Ramos (cell line): ENCODE results near the gene KDM4B.

Experiments
- in situ Hi-C: fragments of 300-500 bp; cut with MboI; formaldehyde crosslinking; loops from one replicate; pipeline ENCODE4 v1.14.3; 2022; ENCODE audit warnings: low sequenced_read_pairs; ENCODE audit not compliant: unreplicated experiment

Gene KDM4B

GRCh38 chr19:5063873-5064645 is 95.1 kb downstream of the KDM4B start:
- in situ Hi-C loops = no loop called here

DNA sequence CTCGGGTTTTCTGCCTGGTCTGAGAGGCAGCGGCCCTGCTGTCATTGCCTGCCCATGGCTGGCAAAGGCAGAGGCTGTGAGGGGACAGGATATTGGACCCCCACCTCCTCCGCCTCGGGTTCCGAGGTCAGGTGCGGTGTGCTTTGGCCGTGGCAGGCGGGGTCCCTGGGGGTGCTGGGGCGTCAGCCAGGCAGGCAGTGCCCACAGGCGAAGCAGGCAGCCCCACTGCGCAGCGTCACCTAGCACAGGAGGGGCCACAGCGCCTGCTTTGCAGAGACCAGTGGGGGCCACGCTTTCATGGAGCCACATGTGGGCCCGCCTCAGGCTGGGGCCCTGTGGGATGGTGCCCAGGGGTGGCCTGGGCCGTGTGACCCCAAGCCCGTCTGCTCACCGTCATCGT is 96.0 kb downstream of the KDM4B start:
- in situ Hi-C loops = no loop called here

DNA sequence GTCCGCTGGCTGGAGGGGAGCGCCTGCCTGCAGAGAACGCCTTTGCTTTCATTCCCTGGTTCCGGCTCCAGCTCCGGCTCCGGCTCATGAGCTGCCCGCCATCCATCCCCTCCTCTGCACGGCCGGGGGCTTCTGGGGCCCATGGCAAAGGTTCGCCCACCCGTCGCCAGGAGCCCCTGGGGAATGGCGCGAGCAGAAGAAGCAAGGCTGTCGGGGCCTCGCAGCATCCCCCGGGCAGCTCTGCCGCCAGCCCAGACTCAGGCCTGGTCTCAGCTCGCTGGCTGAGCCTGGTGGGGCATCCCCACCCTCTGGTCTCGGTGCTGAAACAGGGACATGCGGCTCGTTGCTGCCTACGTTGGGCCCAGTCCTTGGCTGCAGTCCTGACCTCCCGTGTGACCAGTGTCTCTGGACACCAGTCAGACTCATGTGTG is 96.8 kb downstream of the KDM4B start:
- in situ Hi-C loops = no loop called here

DNA sequence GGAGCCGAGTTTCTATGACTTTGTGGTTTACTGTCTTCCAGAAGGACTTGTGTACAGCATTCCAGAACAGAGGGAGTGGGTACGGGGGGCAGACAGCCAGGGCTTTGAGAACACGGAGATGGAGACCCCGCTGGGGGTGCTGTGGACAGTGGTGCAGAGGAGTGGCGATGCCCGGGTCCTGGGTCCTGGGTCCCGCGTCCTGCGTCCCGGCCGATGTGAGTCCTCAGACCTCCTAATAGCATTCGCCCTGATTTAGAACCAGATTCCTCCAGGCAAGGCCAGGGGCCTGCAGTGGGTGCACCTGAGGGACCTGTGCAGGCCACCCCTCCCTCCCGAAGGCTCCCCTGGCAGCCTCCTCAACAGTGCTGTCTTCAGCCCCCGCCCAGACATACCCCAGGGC is 97.9 kb downstream of the KDM4B start:
- in situ Hi-C loops = no loop called here

GRCh38 chr19:5067678-5068077 is 98.8 kb downstream of the KDM4B start:
- in situ Hi-C loops = no loop called here

- in situ Hi-C loops = no loop called here
Measured at GRCh38 chr19:5068233-5069072, 99.5 kb downstream of the KDM4B start.

DNA sequence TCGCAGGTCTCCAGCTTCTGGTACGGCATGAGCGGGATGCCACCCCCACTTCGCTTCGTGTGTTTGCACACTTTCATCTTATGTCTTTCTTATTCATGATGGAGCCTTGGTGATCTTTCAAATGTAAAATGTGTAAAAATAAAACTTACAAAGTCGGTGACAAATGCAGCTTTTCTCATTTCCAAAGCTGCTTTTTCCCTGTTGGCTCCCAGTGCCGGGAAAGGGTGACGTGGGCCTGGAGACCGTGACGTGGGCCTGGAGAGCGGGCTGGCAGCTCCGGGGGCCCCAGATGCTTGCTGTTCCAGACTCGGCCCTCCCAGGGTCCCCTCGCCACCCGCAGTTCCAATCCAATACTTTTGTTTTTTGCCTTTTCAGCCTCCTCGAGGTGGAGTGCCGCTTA is 101.4 kb downstream of the KDM4B start:
- in situ Hi-C loops = no loop called here

DNA sequence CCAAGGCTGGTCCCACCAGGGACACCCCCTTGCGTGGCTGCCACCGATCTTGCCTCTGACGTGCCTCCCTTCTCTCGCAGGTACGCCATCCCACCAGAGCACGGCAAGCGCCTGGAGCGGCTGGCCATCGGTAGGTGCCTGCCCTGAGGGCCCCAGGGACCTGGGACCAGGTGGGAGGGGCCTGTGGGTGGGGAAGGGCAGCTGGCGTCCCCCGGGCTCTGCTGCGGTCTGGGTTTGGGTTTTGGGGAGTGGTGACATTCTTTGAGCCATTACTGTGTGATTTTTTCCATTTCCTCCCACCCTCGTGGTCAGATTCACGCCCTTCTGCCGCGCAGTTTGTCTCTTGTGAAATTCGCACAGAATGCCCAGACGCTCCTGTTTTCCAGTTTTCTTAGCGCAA is 102.0 kb downstream of the KDM4B start:
- in situ Hi-C loops = no loop called here

GRCh38 chr19:5071579-5071978 is 102.7 kb downstream of the KDM4B start:
- in situ Hi-C loops = no loop called here

GRCh38 chr19:5072115-5072514 is 103.2 kb downstream of the KDM4B start:
- in situ Hi-C loops = no loop called here

DNA sequence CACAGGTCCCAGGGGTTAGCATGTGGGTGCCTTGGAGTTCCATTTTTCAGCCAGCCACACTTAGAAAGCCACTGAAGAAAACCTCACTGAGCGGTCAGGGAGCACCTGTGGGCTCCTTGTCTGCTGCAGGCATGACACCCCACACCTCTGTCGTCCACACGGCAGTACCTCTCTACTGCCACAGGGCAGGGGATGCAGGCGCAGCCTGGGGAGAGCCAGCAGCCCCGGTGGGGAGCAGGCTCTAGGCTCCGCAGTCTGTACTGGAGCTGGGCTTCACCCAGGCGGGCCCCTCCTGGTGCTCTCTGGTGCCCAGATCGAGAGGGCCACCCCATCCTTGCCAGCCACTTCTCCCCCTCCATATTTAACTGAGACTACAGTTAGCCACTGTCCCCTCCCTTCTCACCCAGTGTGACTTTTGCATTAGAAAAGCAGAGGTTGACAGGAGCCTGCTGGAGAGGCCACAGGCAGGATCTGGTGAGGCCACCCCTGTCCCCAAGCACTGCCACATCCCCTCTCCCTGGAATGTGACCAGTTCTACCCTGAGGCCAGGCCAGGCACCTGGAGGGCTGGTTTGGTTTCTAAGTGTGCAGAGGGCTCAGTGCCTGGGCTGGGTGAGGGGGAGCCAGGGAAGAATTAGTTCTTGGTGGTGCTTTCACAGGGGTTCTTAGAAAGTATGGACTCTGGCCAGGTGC is 104.4 kb downstream of the KDM4B start:
- in situ Hi-C loops = no loop called here

- in situ Hi-C loops = no loop called here
Measured at GRCh38 chr19:5074407-5074806, 105.5 kb downstream of the KDM4B start.

GRCh38 chr19:5074830-5075394 is 106.0 kb downstream of the KDM4B start:
- in situ Hi-C loops = no loop called here

- in situ Hi-C loops = no loop called here
Measured at GRCh38 chr19:5075597-5075996, 106.7 kb downstream of the KDM4B start.

- in situ Hi-C loops = no loop called here
Measured at GRCh38 chr19:5076440-5077208, 107.7 kb downstream of the KDM4B start.

GRCh38 chr19:5077209-5077515 is 108.2 kb downstream of the KDM4B start:
- in situ Hi-C loops = no loop called here

GRCh38 chr19:5078182-5078581 is 109.3 kb downstream of the KDM4B start:
- in situ Hi-C loops = no loop called here

- in situ Hi-C loops = no loop called here
Measured at GRCh38 chr19:5078666-5079065, 109.8 kb downstream of the KDM4B start.

DNA sequence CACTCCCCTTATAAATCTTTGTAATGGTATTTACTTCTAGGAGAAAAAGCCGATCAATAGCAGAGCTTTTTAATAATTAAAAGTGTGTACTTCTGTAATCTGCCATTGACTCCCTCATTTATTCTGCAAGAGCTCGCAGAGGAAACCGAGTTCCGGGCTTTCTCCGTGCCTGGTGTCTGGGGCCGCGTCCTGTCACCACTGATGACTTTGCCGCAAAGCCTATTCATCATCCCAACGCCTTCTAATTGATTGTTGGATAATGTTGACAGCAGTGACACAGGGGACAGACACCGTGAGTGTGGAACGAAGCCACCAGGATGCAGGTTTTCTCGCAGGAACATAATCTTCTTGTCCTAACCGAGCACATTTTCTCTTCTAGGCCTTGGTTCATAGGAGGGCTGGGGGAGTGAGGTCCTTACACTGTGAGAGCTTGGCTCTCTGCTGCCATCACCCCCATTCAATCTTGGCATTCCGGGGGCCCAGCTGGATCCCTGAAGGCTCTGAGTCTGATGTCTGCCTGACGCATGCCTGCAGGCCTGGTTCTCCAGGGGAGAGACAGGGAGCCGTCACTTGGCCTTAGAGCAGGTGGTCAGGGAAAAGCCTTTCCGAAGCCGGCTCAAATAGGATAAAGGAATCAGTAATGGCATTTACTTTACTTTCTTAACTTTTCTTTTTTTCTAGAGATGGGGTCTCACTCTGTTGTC is 110.3 kb downstream of the KDM4B start:
- in situ Hi-C loops = no loop called here
